GM23338 (cell line): ENCODE results near the gene STK4. TPM values are rescaled to one million over a fixed set of nuclear protein-coding genes. Genes with fewer than 3 reads are reported as not detected.

ENCODE experiments used
- ATAC-seq: fragments of 200-7000 bp; cut with Tn5 transposase; 3 replicates; pipeline ENCODE4 v1.9.1; 2020
- DNase-seq: peaks from one replicate; pipeline ENCODE4 v3.0.0-alpha.2; 2015; ENCODE audit warnings: low spot score
- H2AFZ ChIP-seq: fragments of 200-600 bp; sonication (generic); 2 replicates; pipeline ENCODE4 v1.8.0; 2016; ENCODE audit warnings: antibody characterized with exemption, mild to moderate bottlenecking, moderate library complexity
- H3F3A ChIP-seq: fragments of 200-600 bp; sonication (generic); replicated peaks from 2 replicates; pipeline ENCODE4 v1.8.0; 2017; ENCODE audit warnings: antibody characterized with exemption, mixed run types, low read depth
- H3K27ac ChIP-seq: fragments of 200-600 bp; sonication (generic); 2 replicates; pipeline ENCODE4 v1.6.1; 2016; ENCODE audit warnings: low read depth
- H3K27me3 ChIP-seq: fragments of 200-600 bp; sonication (generic); 2 replicates; pipeline ENCODE4 v1.8.0; 2016; ENCODE audit warnings: mild to moderate bottlenecking, mixed run types, moderate library complexity; ENCODE audit not compliant: insufficient read depth
- H3K36me3 ChIP-seq: fragments of 200-600 bp; sonication (generic); 2 replicates; pipeline ENCODE4 v1.8.0; 2016; ENCODE audit warnings: mild to moderate bottlenecking; ENCODE audit not compliant: insufficient read depth
- H3K4me1 ChIP-seq: fragments of 200-600 bp; sonication (generic); 2 replicates; pipeline ENCODE4 v1.8.0; 2016; ENCODE audit warnings: mild to moderate bottlenecking, moderate library complexity; ENCODE audit not compliant: insufficient read depth
- H3K4me2 ChIP-seq: fragments of 200-600 bp; sonication (generic); 2 replicates; pipeline ENCODE4 v1.7.1; 2017; ENCODE audit warnings: mixed run types
- H3K4me3 ChIP-seq: fragments of 200-600 bp; sonication (generic); 2 replicates; pipeline ENCODE4 v1.6.1; 2016; ENCODE audit warnings: mixed run types
- H3K79me2 ChIP-seq: fragments of 200-600 bp; sonication (generic); replicated peaks from 2 replicates; pipeline ENCODE4 v1.8.0; 2017; ENCODE audit warnings: mild to moderate bottlenecking; ENCODE audit not compliant: insufficient read depth
- H3K9me2 ChIP-seq: fragments of 200-600 bp; sonication (generic); 2 replicates; pipeline ENCODE4 v1.8.0; 2017; ENCODE audit not compliant: insufficient read depth
- H4K20me1 ChIP-seq: fragments of 200-600 bp; sonication (generic); replicated peaks from 2 replicates; pipeline ENCODE4 v1.8.0; 2017; ENCODE audit warnings: mild to moderate bottlenecking; ENCODE audit not compliant: insufficient read depth
- H3K27ac Mint-ChIP-seq: 2 replicates; pipeline ENCODE4 v1.8.0; 2020; ENCODE audit warnings: inconsistent platforms, mild to moderate bottlenecking, moderate library complexity, mixed read lengths
- H3K27me3 Mint-ChIP-seq: 3 replicates; pipeline ENCODE4 v1.8.0; 2022; ENCODE audit warnings: low read depth, mild to moderate bottlenecking, moderate library complexity, mixed read lengths, inconsistent platforms; ENCODE audit not compliant: insufficient read depth, poor library complexity
- H3K36me3 Mint-ChIP-seq: 3 replicates; pipeline ENCODE4 v1.8.0; 2021; ENCODE audit warnings: low read depth, mild to moderate bottlenecking, inconsistent platforms, moderate library complexity, mixed read lengths
- H3K4me1 Mint-ChIP-seq: 3 replicates; pipeline ENCODE4 v1.8.0; 2020; ENCODE audit warnings: mild to moderate bottlenecking, inconsistent platforms, mixed read lengths
- H3K4me3 Mint-ChIP-seq: 3 replicates; pipeline ENCODE4 v1.8.0; 2021; ENCODE audit warnings: moderate library complexity, mild to moderate bottlenecking, inconsistent platforms, mixed read lengths
- H3K9me3 Mint-ChIP-seq: 3 replicates; pipeline ENCODE4 v1.8.0; 2020; ENCODE audit warnings: moderate library complexity, mild to moderate bottlenecking, inconsistent platforms, mixed read lengths
- CREB1 ChIP-seq: fragments of 250-450 bp; sonication (Bioruptor Pico); IDR thresholded peaks from 2 replicates; pipeline ENCODE4 v1.5.0; 2020; ENCODE audit warnings: low read depth, mild to moderate bottlenecking, moderate library complexity
- EZH2 ChIP-seq: fragments of 200-600 bp; sonication (generic); IDR thresholded peaks from one replicate; pipeline ENCODE4 v1.8.0; 2017; ENCODE audit warnings: antibody characterized with exemption, mild to moderate bottlenecking, low read depth; ENCODE audit not compliant: unreplicated experiment
- JUNB ChIP-seq: IDR thresholded peaks from one replicate; pipeline ENCODE4 v1.6.1; 2016; ENCODE audit warnings: antibody characterized with exemption; ENCODE audit not compliant: unreplicated experiment
- POLR2AphosphoS5 ChIP-seq: IDR thresholded peaks from 2 replicates; pipeline ENCODE4 v1.6.1; 2016; ENCODE audit warnings: antibody characterized with exemption, low read depth
- ZNF114 ChIP-seq: fragments of 250-450 bp; sonication (Bioruptor Pico); IDR thresholded peaks from 2 replicates; pipeline ENCODE4 v1.5.0; 2020; ENCODE audit warnings: mild to moderate bottlenecking, moderate library complexity
- ZNF331 ChIP-seq: fragments of 250-450 bp; sonication (Bioruptor Pico); IDR thresholded peaks from 2 replicates; pipeline ENCODE4 v1.5.0; 2020; ENCODE audit warnings: low read depth, mild to moderate bottlenecking, moderate library complexity
- polyA plus RNA-seq: library from polyadenylated mRNA; unstranded; fragments of >200 nt; fragmentation: Nextera tagmentation; extraction: Ambion mirVana; gene quantifications from 2 replicates; pipeline ENCODE4 v1.2.1, GENCODE V29; 2016
- total RNA-seq: library from RNA; depleted of rRNA; stranded (reverse); fragments of >200 nt; shearing (Covaris generic); gene quantifications from 2 replicates; pipeline ENCODE4 v1.2.3, GENCODE V29; 2014
- TF ChIP-seq, protein P1 (sequence below), 2 experiments: fragments of 200-600 bp in 1 of 2; sonication (generic) in 1 of 2; conservative IDR thresholded peaks; 2 replicates each; pipeline versions ENCODE4 v1.5.1 to v1.6.1; 2016 to 2017; ENCODE audit warnings: antibody characterized with exemption in 2 of 2, low read depth in 2 of 2, mild to moderate bottlenecking in 2 of 2, moderate library complexity in 1 of 2
- TF ChIP-seq, protein P2 (sequence below): IDR thresholded peaks from 2 replicates; pipeline ENCODE4 v1.6.1; 2016; ENCODE audit warnings: antibody characterized with exemption
- TF ChIP-seq, protein P3 (sequence below): fragments of 250-450 bp; sonication (Bioruptor Pico); IDR thresholded peaks from 2 replicates; pipeline ENCODE4 v1.5.0; 2020; ENCODE audit warnings: mild to moderate bottlenecking, moderate library complexity

The STK4 gene
- total and polyA plus RNA-seq, 2 experiments from 2014 or later, result 37.7 to 58.7 TPM

DNA sequence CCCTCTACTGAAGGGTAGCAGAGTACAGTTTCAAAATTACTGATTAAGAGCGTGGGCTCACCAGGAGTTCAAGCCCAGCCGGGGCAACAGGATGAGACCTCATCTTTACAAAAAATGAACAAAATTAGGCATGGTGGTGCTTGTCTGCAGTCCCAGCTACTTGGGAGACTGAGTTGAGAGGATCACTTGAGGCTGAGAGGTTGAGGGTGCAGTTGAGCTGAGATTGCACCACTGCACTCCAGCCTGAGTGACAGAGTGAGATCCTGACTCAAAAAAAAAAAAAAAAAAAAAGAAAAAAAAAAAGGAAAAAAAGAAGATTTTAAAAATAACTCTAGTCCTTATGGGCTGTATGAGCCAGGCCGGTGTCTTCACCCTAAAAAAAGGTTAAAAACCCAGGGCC, 37.7 kb upstream of the STK4 start:
- Histone ChIP-seq H3K9me2 (no peaks in the 10 kb centered on the region), H4K20me1 (peaks cover 3% of the 10 kb centered on the region; the same call in 1 of the 2 replicates), H2AFZ (no peak overlapping the region), H3K36me3 (peaks cover 21% of the 10 kb centered on the region; the same call in 1 of the 2 replicates), H3F3A (no peaks in the 10 kb centered on the region), H3K79me2 (no peaks in the 10 kb centered on the region), H3K27me3 (no peaks in the 10 kb centered on the region), H3K4me3 (no peak overlapping the region), H3K4me1 (no peaks in the 10 kb centered on the region), H3K27ac (no peak overlapping the region), H3K4me2 (no peak overlapping the region)
- Mint-ChIP-seq H3K4me3 (no peak overlapping the region), H3K36me3 (peaks cover 39% of the 10 kb centered on the region), H3K9me3 (no peaks in the 10 kb centered on the region), H3K27me3 (peaks cover 17% of the 10 kb centered on the region), H3K27ac (no peak overlapping the region), H3K4me1 (peaks cover 6% of the 10 kb centered on the region; the same call in 2 of the 3 replicates)
- no peak for DNase-seq
- TF ChIP-seq ZNF114 (CRISPR knock-in tag), result no peak
- TF ChIP-seq EZH2, result no peak
- TF ChIP-seq, protein P1, sequence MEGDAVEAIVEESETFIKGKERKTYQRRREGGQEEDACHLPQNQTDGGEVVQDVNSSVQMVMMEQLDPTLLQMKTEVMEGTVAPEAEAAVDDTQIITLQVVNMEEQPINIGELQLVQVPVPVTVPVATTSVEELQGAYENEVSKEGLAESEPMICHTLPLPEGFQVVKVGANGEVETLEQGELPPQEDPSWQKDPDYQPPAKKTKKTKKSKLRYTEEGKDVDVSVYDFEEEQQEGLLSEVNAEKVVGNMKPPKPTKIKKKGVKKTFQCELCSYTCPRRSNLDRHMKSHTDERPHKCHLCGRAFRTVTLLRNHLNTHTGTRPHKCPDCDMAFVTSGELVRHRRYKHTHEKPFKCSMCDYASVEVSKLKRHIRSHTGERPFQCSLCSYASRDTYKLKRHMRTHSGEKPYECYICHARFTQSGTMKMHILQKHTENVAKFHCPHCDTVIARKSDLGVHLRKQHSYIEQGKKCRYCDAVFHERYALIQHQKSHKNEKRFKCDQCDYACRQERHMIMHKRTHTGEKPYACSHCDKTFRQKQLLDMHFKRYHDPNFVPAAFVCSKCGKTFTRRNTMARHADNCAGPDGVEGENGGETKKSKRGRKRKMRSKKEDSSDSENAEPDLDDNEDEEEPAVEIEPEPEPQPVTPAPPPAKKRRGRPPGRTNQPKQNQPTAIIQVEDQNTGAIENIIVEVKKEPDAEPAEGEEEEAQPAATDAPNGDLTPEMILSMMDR (conservative IDR thresholded peaks at IDR 0.05; ENCODE audit: low read depth in 2 of 2), result no peak
- no peak for ATAC-seq

DNA sequence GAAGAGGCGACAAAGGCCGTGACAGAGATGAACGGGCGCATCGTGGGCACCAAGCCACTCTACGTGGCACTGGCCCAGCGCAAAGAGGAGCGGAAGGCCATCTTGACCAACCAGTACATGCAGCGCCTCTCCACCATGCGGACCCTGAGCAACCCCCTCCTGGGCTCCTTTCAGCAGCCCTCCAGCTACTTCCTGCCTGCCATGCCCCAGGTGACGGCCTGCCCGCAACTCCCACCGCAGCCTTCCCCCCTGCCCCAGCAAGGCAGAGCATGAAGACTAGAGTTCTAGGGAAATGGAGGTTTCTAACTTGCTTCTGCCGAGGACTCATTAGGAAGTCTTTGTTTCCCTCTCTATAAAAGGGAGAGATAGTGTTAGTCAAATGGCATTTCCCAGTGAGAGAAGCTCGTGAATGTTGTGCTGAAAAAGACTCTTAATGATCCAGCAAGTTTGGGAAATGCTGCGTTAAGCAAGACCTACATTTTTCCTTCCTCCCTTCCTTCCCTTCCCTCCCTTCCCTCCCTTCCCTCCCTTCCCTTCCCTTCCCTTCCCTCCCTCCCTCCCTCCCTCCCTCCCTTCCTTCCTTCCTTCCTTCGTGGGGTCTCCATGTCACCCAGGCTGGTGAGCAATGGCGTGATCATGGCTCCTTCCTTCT, 35.7 kb upstream of the STK4 start:
- H3K9me2 ChIP-seq, result no peaks in the 10 kb centered on the region
- Mint-ChIP-seq H3K4me3 (no peak overlapping the region), H3K4me1 (peaks cover 6% of the 10 kb centered on the region; the same call in 2 of the 3 replicates), H3K9me3 (no peaks in the 10 kb centered on the region), H3K36me3 (peaks cover 36% of the 10 kb centered on the region), H3K27ac (peak overlapping the region; percentile 56), H3K27me3 (peaks cover 15% of the 10 kb centered on the region)
- no peak overlapping the region for H3K4me3 ChIP-seq
- H3K4me1 ChIP-seq, result no peaks in the 10 kb centered on the region
- no peak overlapping the region for H3K4me2 ChIP-seq
- ATAC-seq, result no peak
- no peak for DNase-seq
- H3K79me2 ChIP-seq, result no peaks in the 10 kb centered on the region
- no peak overlapping the region for H3K27ac ChIP-seq
- H2AFZ ChIP-seq, result no peak overlapping the region
- H3K27me3 ChIP-seq, result no peaks in the 10 kb centered on the region
- H3K36me3 ChIP-seq, result peaks cover 26% of the 10 kb centered on the region
- peaks cover 7% of the 10 kb centered on the region; the same call in 1 of the 2 replicates for H4K20me1 ChIP-seq
- no peaks in the 10 kb centered on the region for H3F3A ChIP-seq
- TF ChIP-seq ZNF114 (CRISPR knock-in tag) (no peak), ZNF331 (CRISPR knock-in tag) (no peak), POLR2AphosphoS5 (no peak), CREB1 (CRISPR knock-in tag) (no peak), JUNB (no peak)
- TF ChIP-seq, protein P2, sequence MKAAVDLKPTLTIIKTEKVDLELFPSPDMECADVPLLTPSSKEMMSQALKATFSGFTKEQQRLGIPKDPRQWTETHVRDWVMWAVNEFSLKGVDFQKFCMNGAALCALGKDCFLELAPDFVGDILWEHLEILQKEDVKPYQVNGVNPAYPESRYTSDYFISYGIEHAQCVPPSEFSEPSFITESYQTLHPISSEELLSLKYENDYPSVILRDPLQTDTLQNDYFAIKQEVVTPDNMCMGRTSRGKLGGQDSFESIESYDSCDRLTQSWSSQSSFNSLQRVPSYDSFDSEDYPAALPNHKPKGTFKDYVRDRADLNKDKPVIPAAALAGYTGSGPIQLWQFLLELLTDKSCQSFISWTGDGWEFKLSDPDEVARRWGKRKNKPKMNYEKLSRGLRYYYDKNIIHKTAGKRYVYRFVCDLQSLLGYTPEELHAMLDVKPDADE, result no peak
- TF ChIP-seq, protein P3, sequence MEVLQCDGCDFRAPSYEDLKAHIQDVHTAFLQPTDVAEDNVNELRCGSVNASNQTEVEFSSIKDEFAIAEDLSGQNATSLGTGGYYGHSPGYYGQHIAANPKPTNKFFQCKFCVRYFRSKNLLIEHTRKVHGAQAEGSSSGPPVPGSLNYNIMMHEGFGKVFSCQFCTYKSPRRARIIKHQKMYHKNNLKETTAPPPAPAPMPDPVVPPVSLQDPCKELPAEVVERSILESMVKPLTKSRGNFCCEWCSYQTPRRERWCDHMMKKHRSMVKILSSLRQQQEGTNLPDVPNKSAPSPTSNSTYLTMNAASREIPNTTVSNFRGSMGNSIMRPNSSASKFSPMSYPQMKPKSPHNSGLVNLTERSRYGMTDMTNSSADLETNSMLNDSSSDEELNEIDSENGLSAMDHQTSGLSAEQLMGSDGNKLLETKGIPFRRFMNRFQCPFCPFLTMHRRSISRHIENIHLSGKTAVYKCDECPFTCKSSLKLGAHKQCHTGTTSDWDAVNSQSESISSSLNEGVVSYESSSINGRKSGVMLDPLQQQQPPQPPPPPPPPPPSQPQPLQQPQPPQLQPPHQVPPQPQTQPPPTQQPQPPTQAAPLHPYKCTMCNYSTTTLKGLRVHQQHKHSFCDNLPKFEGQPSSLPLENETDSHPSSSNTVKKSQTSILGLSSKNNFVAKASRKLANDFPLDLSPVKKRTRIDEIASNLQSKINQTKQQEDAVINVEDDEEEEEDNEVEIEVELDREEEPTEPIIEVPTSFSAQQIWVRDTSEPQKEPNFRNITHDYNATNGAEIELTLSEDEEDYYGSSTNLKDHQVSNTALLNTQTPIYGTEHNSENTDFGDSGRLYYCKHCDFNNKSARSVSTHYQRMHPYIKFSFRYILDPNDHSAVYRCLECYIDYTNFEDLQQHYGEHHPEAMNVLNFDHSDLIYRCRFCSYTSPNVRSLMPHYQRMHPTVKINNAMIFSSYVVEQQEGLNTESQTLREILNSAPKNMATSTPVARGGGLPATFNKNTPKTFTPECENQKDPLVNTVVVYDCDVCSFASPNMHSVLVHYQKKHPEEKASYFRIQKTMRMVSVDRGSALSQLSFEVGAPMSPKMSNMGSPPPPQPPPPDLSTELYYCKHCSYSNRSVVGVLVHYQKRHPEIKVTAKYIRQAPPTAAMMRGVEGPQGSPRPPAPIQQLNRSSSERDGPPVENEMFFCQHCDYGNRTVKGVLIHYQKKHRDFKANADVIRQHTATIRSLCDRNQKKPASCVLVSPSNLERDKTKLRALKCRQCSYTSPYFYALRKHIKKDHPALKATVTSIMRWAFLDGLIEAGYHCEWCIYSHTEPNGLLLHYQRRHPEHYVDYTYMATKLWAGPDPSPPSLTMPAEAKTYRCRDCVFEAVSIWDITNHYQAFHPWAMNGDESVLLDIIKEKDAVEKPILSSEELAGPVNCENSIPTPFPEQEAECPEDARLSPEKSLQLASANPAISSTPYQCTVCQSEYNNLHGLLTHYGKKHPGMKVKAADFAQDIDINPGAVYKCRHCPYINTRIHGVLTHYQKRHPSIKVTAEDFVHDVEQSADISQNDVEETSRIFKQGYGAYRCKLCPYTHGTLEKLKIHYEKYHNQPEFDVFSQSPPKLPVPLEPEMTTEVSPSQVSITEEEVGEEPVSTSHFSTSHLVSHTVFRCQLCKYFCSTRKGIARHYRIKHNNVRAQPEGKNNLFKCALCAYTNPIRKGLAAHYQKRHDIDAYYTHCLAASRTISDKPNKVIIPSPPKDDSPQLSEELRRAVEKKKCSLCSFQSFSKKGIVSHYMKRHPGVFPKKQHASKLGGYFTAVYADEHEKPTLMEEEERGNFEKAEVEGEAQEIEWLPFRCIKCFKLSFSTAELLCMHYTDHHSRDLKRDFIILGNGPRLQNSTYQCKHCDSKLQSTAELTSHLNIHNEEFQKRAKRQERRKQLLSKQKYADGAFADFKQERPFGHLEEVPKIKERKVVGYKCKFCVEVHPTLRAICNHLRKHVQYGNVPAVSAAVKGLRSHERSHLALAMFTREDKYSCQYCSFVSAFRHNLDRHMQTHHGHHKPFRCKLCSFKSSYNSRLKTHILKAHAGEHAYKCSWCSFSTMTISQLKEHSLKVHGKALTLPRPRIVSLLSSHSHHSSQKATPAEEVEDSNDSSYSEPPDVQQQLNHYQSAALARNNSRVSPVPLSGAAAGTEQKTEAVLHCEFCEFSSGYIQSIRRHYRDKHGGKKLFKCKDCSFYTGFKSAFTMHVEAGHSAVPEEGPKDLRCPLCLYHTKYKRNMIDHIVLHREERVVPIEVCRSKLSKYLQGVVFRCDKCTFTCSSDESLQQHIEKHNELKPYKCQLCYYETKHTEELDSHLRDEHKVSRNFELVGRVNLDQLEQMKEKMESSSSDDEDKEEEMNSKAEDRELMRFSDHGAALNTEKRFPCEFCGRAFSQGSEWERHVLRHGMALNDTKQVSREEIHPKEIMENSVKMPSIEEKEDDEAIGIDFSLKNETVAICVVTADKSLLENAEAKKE (CRISPR knock-in tag), result no peak
